SK-N-MC (cell line): ENCODE data around the gene GSTA3.

Experiments used
- EZH2 ChIP-seq: fragments of 200-600 bp; sonication (generic); IDR thresholded peaks from one replicate; pipeline ENCODE4 v1.6.1; 2017; ENCODE audit warnings: antibody characterized with exemption
- POLR2AphosphoS5 ChIP-seq: IDR thresholded peaks from 2 replicates; pipeline ENCODE4 v1.6.1; 2012; ENCODE audit warnings: mild to moderate bottlenecking, low read depth, low read length, borderline replicate concordance

DNA sequence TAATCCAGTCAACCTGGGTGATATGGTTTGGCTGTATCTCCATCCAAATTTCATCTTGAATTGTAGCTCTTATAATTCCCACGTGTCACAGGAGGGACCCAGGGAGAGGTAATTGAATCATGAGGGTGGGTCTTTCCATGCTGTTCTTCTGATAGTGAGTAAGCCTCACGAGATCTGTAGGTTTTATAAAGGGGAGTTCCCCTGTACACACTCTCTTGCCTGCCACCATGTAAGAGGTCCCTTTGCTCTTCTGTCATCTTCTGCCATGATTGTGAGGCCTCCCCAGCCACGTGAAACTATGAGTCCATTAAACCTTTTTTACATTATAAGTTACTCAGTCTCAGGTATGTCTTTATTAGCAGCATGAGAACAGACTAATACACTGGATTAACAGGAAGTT lies 19.5 kb downstream of the GSTA3 start:
- no peak for TF ChIP-seq EZH2
- TF ChIP-seq POLR2AphosphoS5 = no peak
